ENCODE measurements around the gene PKHD1. TPM values are rescaled to one million over a fixed set of nuclear protein-coding genes. Genes with fewer than 3 reads are reported as not detected.

PKHD1 gene
- total and polyA plus RNA-seq, 2 donors (not counting 1 experiment from before 2014, with no cell fraction given): not detected

DNA sequence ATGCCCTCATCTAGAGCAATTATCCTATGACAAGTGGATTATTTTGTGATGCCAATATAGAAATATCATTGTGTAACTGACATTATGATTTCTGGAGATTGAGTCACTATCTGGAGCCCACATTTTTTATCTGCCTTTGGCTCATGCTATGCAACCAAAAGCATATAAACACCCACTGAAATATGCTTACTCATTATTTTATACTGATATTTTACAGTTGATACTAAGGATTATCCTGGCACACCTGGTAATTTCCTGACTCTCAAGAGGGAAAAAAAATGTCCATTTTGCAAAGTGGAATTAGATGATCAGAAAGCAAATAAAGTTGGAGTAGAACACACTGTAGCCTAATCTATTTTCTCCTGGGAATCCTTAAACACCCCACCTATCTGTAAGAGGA lies 154.5 kb downstream of the PKHD1 start:
- no peak for ATAC-seq (ENCODE audit: low read depth)
- TF ChIP-seq, protein P1, sequence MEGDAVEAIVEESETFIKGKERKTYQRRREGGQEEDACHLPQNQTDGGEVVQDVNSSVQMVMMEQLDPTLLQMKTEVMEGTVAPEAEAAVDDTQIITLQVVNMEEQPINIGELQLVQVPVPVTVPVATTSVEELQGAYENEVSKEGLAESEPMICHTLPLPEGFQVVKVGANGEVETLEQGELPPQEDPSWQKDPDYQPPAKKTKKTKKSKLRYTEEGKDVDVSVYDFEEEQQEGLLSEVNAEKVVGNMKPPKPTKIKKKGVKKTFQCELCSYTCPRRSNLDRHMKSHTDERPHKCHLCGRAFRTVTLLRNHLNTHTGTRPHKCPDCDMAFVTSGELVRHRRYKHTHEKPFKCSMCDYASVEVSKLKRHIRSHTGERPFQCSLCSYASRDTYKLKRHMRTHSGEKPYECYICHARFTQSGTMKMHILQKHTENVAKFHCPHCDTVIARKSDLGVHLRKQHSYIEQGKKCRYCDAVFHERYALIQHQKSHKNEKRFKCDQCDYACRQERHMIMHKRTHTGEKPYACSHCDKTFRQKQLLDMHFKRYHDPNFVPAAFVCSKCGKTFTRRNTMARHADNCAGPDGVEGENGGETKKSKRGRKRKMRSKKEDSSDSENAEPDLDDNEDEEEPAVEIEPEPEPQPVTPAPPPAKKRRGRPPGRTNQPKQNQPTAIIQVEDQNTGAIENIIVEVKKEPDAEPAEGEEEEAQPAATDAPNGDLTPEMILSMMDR (IDR thresholded peaks at IDR 0.05): no peak
- no peak for TF ChIP-seq EZH2 (IDR thresholded peaks at IDR 0.05; ENCODE audit: borderline replicate concordance, insufficient read depth, low read depth, low read length, poor library complexity, severe bottlenecking)

DNA sequence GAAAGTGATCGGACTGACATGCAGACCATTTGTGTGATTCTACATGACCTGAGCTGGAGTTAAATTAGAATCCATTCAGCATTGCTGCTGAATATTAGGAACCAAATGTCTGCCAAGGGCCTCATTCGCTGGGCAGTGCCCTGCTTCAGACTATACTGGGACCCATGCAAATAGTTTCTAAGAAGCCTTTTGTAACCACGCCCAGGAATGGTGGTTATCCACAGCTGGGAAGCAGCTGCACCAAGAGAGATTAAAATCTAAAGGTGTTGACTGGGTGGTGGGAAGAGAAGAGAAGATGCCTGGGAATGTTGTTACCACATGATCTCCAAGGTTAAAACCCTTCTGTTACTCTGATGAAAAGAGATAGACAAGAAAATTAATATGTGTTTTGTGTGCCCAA lies 156.8 kb downstream of the PKHD1 start:
- no peak overlapping the region for H3K27ac Mint-ChIP-seq
- Histone ChIP-seq H3K79me2 (ENCODE audit: control insufficient read depth, insufficient read depth, low read length) (no peaks in the 10 kb centered on the region), H3K9me3 (ENCODE audit: control extremely low read depth in 1 of 3, control insufficient read depth in 2 of 3, insufficient read depth in 1 of 3, low read length in 2 of 3) (no peaks in the 10 kb centered on the region), H2AFZ (ENCODE audit: insufficient read depth, low read depth, low read length, poor library complexity, severe bottlenecking) (no peak overlapping the region), H3K36me3 (replicated peaks in 1 of 2; ENCODE audit: control extremely low read depth in 1 of 2, control insufficient read depth in 1 of 2, extremely low read depth in 1 of 2, insufficient read depth in 2 of 2, low read length in 1 of 2) (no peaks in the 10 kb centered on the region), H3K9ac (ENCODE audit: low read length) (no peak overlapping the region), H4K20me1 (ENCODE audit: control insufficient read depth, insufficient read depth, low read length, poor library complexity, severe bottlenecking) (no peaks in the 10 kb centered on the region), H3K27me3 (replicated peaks in 1 of 4; ENCODE audit: control extremely low read depth in 1 of 4, control insufficient read depth in 3 of 4, insufficient read depth in 4 of 4, low read length in 3 of 4) (no peaks in the 10 kb centered on the region), H3K4me3 (ENCODE audit: control extremely low read depth in 1 of 5, extremely low read depth in 1 of 5, insufficient read depth in 1 of 5, low read depth in 2 of 5, low read length in 4 of 5) (no peak overlapping the region), H3K4me2 (replicated peaks; ENCODE audit: low read depth, low read length, poor library complexity, severe bottlenecking) (no peak overlapping the region), H3K4me1 (ENCODE audit: control insufficient read depth in 2 of 2, insufficient read depth in 2 of 2, low read length in 2 of 2) (no peaks in the 10 kb centered on the region), H3K27ac (ENCODE audit: low read length in 2 of 2) (no peak overlapping the region)
- DNase-seq: no peak
- H3K9me3 Mint-ChIP-seq (ENCODE audit: insufficient read depth): no peaks in the 10 kb centered on the region
- CTCF ChIA-PET: interaction anchor here (1.3 kb wide), 1 partner anchor 33 kb away, joined by 3 read pairs; no protein-coding TSS in a partner anchor
- no peak for TF ChIP-seq EZH2 (IDR thresholded peaks at IDR 0.05; ENCODE audit: borderline replicate concordance, insufficient read depth, low read depth, low read length, poor library complexity, severe bottlenecking)
- TF ChIP-seq, protein P1 (IDR thresholded peaks at IDR 0.05): no peak
- no peak overlapping the region for H3K4me3 Mint-ChIP-seq
- no peaks in the 10 kb centered on the region for H3K27me3 Mint-ChIP-seq
- 89% methylated on average over 2 of the region's 3 CpGs for WGBS (ENCODE audit: insufficient coverage)
- intact Hi-C loops (cut with micrococcal nuclease): no loop called here
- H3K4me1 Mint-ChIP-seq: no peaks in the 10 kb centered on the region
- POLR2A ChIA-PET: no interaction called here
- ATAC-seq (ENCODE audit: low read depth): no peak

More for the DNA sequence above, 154.5 kb downstream of the PKHD1 start:
- Histone ChIP-seq H2AFZ (ENCODE audit: insufficient read depth, low read depth, low read length, poor library complexity, severe bottlenecking) (no peak overlapping the region), H3K79me2 (ENCODE audit: control insufficient read depth, insufficient read depth, low read length) (no peaks in the 10 kb centered on the region), H3K9me3 (ENCODE audit: control extremely low read depth in 1 of 3, control insufficient read depth in 2 of 3, insufficient read depth in 1 of 3, low read length in 2 of 3) (no peaks in the 10 kb centered on the region), H3K9ac (ENCODE audit: low read length) (no peak overlapping the region), H3K36me3 (replicated peaks in 1 of 2; ENCODE audit: control extremely low read depth in 1 of 2, control insufficient read depth in 1 of 2, extremely low read depth in 1 of 2, insufficient read depth in 2 of 2, low read length in 1 of 2) (no peaks in the 10 kb centered on the region), H3K4me3 (ENCODE audit: control extremely low read depth in 1 of 5, extremely low read depth in 1 of 5, insufficient read depth in 1 of 5, low read depth in 2 of 5, low read length in 4 of 5) (no peak overlapping the region), H3K4me1 (ENCODE audit: control insufficient read depth in 2 of 2, insufficient read depth in 2 of 2, low read length in 2 of 2) (no peaks in the 10 kb centered on the region), H3K4me2 (replicated peaks; ENCODE audit: low read depth, low read length, poor library complexity, severe bottlenecking) (no peak overlapping the region), H4K20me1 (ENCODE audit: control insufficient read depth, insufficient read depth, low read length, poor library complexity, severe bottlenecking) (no peaks in the 10 kb centered on the region), H3K27me3 (replicated peaks in 1 of 4; ENCODE audit: control extremely low read depth in 1 of 4, control insufficient read depth in 3 of 4, insufficient read depth in 4 of 4, low read length in 3 of 4) (no peaks in the 10 kb centered on the region), H3K27ac (ENCODE audit: low read length in 2 of 2) (no peak overlapping the region)
- H3K27me3 Mint-ChIP-seq: no peaks in the 10 kb centered on the region
- DNase-seq: no peak
- CTCF ChIA-PET: no interaction called here
- no peaks in the 10 kb centered on the region for H3K9me3 Mint-ChIP-seq (ENCODE audit: insufficient read depth)
- intact Hi-C loops (cut with micrococcal nuclease): no loop called here
- no peaks in the 10 kb centered on the region for H3K4me1 Mint-ChIP-seq
- H3K4me3 Mint-ChIP-seq: no peak overlapping the region
- POLR2A ChIA-PET: no interaction called here
- H3K27ac Mint-ChIP-seq: no peak overlapping the region

All from B cell (primary cell).